Measurements from ENCODE around the gene AUTS2.
"Not testable (repeated sequence)": the region's sequence is repeated elsewhere in the genome, so short reads cannot be mapped to it uniquely, and the experiment has no call there.

The AUTS2 gene

DNA sequence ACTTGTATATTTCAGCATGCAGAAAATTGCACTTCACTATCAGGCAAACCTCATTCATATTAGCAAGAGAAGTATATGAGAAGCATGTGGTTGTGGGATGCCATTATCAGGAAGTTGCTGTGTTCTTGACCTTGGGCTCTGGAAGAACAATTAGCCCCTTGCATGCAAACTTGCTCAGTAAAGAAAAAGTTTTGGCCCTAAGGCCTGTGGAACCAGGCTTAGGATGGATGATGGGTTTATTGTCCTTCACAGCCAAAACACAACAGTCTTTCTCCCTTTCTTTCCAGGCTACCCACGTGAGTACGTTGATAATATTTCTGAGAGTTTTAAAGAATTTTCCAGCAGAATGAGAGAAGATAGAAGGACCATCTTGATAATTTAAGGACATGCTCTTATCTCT, 166.4 kb downstream of the AUTS2 start:
- in situ Hi-C loops (cut with MboI; ENCODE audit: low pct_unique_long_range_greater_than_20kb, low sequenced_read_pairs), result no loop called here
- DNase-seq, result no peak

DNA sequence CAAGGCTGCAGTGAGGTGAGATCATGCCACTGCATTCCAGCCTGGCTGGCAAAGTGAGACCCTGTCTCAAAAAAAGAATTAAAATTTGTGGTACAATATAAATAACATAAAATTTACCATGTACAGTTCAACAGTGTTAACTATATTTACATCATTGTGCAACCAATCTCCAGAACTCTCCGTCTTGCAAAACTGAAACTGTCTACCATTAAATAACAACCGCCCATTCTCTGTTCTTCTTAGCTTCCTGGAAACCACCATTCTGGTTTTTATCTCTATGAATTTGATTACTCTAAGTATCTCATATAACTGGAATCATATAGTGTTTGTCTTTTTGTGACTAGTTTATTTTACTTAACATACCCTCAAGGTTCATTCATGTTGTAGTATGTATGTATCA, 167.6 kb downstream of the AUTS2 start:
- in situ Hi-C loops (cut with MboI; ENCODE audit: low pct_unique_long_range_greater_than_20kb, low sequenced_read_pairs), result no loop called here
- no peak for DNase-seq

DNA sequence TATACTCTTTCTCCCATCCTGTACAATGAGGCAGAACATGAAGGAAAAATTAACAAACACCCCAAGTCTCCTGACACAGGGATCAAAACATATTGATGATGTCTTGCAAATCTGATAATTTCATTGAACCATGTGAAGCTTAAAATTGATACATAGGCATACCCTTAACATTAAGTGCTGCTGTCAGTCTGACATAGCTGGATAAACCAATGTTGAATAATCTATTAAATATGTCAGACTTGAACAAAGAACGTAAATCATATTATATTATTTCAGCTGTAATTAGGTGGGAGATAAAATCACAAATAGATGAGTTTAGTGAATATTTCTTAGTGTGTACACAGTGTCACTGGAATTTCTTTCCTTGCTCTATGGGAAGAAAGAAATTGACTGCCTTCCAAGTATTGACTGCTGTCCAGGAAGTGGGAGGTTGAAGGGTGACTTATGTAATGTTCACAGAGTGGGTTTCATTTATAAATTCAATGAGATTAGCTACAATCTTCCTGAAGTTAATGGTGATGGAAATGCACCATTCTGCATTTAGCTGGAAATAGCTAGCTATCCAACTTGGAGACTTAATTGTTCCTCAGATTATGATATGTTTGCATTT, 170.8 kb downstream of the AUTS2 start:
- in situ Hi-C loops (cut with MboI; ENCODE audit: low pct_unique_long_range_greater_than_20kb, low sequenced_read_pairs), result no loop called here
- no peak for DNase-seq

DNA sequence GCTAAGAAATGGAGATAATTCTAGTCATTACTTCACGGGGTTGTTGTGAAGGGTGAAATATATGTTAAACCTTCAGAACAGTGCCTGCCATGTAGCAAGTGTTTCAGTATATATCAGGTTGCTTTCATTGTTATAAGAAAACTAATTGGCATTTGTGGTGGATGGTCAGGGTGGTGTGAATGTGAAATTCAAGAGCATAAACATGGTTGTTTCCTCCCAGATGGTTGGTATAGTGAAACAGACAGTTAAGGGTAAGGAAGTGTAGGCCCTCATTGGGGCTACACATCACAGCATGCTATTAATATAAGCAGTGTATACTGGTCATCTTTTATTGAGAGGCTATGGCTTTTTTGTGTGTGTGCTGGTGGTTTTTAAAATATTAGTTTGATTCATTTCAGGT, 171.6 kb downstream of the AUTS2 start:
- in situ Hi-C loops (cut with MboI; ENCODE audit: low pct_unique_long_range_greater_than_20kb, low sequenced_read_pairs), result no loop called here
- no peak for DNase-seq

DNA sequence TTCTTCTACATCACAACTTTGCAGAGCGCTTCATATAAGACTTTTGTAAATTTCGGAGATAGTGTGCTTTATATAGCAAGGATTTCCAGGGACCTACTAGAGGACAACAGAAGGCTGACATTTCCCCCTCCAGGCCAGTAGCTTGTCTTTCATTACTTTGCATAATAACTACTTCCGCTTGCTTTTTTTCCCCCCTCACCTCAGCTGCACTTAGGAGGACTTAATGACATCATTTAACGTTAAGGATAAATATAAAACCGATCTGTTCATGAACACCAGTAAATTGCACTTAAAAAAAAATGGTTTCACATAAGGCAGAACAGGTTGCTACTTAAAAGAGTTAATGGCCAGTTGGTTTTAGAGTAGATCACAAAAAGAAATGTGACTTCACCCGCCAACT, 172.3 kb downstream of the AUTS2 start:
- in situ Hi-C loops (cut with MboI; ENCODE audit: low pct_unique_long_range_greater_than_20kb, low sequenced_read_pairs), result no loop called here
- no peak for DNase-seq

DNA sequence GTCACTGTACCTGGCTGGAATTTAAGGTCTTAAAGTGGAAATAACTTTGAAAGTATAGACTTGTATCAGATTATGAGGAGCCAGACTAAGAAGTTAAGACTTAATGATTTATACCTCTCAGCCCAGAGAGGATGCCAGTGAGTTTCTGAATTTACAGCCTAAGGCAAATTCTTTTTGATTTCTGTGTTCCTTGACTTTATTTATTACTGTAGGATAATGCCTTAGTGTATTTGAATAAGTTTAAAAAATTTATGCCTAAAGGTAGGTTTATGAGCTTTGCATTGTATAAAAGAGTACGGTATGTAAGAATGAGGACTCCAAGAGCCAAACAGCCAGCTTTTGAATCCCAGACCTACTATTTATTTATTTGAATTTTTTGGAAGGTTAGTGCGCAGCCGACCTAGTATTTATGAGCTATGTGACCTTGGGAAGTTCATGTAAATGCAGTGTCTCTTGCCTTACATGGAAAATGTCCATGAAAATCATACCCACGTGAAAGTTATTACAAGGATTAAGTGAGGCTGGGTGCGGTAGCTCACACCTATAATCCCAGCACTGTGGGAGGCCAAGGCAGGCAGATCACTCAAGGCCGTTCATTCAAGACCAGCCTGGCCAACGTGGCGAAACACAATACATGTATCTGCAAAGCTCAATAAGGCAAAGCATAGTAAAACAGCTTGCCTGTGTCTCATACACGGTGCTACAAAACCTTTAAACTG, 174.6 kb downstream of the AUTS2 start:
- in situ Hi-C loops (cut with MboI; ENCODE audit: low pct_unique_long_range_greater_than_20kb, low sequenced_read_pairs), result no loop called here
- DNase-seq, result no peak

DNA sequence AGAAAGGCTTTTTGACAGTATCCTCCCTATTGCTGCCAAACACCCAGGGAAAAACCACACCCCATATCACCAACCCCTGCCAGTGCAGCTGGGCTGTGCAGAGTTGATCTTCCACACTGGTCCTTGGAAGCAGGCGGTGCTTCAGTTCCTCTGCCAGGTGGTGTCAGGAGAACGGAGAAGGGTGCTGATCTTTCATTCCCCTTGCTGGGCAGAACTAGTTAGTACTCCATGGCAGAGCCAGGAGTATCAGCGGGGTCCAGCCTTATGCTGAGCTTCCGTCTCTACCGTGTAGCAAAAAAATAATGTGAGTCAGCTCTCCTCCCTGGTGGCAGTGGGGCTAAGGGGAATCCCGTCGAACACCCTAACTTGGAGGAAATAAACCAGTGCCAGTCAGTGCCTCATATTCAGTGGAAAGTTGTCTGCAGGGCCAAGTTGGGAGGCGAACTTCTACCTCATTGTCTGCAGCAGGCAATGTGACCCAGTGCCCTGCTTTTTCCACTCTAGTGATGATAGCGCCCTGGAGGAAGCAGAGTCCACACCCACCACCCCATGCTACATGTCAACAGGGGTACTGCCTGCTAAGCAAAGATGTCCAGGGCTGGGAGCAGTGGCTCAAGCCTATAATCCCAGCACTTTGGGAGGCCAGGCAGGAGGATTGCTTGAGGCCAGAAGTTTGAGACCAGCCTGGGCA, 175.4 kb downstream of the AUTS2 start:
- in situ Hi-C loops (cut with MboI; ENCODE audit: low pct_unique_long_range_greater_than_20kb, low sequenced_read_pairs), result no loop called here

DNA sequence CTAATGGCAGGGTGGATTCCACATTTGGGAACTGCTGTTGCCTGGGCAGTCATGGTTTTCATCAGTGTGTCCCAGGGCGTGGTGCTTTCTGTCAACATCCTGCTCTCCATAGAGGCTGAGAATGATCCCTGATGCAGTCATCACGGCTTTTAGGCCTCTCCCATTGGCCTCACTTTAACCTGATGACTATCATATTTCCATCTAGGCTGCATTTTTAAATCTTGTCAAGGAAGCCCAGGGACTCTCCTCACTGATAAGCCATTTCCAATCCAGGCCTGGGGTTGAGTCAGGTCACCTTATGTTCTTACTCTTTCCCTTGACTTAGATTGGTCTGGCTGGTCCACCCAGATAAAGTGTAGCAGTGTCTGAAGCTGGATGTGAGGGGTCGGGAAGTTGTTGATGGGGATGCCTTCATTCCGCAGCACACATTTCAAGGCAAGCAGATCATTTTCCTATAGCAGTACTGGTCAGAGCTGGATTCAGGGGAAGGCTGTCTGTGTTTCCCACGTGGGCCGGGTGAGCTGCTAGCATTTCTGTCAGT, 177.0 kb downstream of the AUTS2 start:
- in situ Hi-C loops (cut with MboI; ENCODE audit: low pct_unique_long_range_greater_than_20kb, low sequenced_read_pairs), result no loop called here
- no peak for DNase-seq

More for the DNA sequence above, 175.4 kb downstream of the AUTS2 start:
- DNase-seq, result no peak

DNA sequence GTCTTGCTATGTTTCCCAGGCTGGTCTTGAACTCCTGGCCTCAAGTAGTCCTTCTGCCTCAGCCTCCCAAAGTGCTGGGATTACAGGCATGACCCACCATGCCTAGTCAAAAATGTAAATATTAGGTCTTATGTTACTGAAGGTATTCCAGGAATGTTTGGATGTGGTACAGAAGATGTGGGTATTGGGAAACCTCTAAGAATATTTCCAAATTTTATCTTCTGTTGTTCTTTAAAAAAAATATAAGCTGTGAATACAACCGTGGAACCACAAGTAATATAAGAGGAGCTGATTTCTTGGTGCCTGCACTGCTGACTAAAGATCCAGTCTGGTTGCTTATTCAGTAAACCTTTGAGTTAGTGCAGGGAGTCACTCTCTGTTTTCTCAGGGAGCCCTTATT, 178.3 kb downstream of the AUTS2 start:
- no peak for DNase-seq
- in situ Hi-C loops (cut with MboI; ENCODE audit: low pct_unique_long_range_greater_than_20kb, low sequenced_read_pairs), result no loop called here

DNA sequence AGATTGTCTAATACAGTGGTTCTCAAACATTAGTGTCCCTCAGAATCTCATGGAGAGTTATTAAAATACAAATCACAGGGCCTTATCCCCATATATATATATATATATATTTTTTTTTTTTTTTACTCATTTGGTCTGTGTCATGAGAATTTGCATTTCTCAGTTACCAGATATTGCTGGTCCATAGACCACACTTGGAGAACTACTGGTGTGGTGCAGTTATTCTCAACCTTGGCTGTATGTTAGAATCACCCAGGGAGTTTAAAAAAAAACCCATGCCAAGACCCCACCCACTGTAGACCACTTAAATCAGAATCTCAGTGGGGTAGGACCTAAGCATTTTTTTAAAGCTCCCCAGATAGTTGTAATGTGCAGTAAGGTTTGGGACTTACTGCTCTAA, 179.9 kb downstream of the AUTS2 start:
- no peak for DNase-seq
- in situ Hi-C loops (cut with MboI; ENCODE audit: low pct_unique_long_range_greater_than_20kb, low sequenced_read_pairs), result no loop called here

DNA sequence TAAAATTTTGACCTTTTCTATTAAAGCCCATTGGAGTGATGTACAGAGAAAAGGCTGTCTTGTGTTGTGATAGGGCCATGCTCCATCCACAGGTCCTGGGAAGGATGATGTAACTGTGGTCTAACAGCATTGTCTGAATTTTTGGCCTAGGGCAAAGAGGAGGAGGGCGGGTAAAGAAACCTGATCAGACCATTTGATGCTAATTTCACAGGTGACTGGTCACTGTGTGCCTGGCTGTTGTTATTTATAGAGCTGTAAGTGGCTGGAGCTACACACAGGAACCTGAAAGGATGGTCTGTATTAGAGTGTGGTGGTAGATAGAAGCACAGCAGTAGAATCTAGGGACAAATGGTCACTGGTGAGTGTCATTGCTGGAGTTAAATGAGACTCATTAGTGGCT, 182.1 kb downstream of the AUTS2 start:
- in situ Hi-C loops (cut with MboI; ENCODE audit: low pct_unique_long_range_greater_than_20kb, low sequenced_read_pairs), result no loop called here

DNA sequence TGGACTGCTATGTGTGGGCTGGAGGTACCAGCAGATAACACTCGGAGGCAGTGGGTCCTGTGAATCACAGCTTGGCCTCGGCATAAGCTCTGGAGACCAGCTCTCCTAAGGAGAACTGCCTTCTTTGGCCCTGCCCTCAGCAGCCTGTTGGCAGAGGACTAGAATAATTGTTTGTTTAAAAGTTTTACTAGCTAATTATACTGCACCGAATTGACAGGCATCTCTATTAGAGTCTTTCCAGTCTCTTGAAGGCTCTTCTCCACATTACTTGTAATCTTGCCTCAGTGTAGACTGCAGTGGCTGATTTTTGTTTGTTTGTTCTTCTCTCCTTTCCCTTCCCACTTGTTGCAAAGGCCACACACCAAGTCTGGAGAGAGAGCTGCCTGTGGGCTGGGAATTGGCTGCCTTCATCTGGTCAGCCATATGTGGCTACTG, 183.2 kb downstream of the AUTS2 start:
- DNase-seq, result no peak
- in situ Hi-C loops (cut with MboI; ENCODE audit: low pct_unique_long_range_greater_than_20kb, low sequenced_read_pairs), result no loop called here

More for the DNA sequence above, 182.1 kb downstream of the AUTS2 start:
- no peak for DNase-seq

DNA sequence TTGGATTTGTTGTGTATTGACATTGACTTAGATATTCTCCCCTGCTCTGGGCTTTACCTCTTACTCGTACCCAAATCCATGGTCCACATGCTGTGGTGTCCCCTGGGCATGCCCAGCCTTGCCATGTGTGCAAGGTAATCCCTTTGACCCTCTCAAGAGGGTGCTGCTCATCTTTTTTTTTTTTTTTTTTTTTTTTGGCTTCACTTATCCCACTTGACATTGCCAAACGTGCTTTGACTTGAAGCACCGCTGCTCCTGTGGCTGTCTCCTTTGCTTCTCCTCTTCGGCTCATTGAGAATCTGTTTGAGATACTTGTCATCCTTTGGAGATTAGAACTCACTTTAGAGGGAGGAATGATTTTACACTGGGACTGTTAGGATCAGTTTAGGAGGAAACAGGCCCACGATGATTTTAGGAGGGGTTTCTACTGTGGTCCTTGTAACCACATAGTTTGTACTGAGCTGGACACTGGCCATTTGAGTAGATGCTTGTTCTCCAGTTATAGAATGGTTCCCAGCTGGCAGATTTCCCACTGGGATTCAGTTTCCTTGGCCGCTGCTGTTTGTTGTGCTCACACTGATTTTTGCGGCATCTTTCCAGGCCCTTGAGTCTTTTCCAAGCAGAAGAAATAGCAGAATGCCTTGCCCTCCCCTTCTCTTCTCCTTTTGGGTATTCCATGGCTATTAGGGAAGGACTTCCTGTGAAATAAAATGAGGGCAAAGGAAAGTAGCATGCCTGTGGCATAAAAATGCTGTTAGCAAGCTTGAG, 184.8 kb downstream of the AUTS2 start:
- DNase-seq, result no peak
- in situ Hi-C loops (cut with MboI; ENCODE audit: low pct_unique_long_range_greater_than_20kb, low sequenced_read_pairs), result no loop called here

DNA sequence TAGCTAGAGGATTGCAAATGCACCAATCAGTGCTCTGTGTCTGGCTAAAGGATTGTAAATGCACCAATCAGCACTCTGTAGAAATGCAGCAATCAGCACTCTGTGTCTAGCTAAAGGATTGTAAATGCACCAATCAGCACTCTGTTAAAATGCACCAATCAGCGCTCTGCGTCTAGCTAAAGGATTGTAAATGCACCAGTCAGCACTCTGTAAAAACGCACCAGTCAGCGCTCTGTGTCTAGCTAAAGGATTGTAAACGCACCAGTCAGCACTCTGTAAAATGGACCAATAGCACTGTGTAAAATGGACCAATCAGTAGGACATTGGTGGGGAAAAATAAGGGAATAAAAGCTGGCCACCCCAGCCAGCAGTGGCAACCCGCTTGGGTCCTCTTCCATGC, 187.9 kb downstream of the AUTS2 start:
- in situ Hi-C loops (cut with MboI; ENCODE audit: low pct_unique_long_range_greater_than_20kb, low sequenced_read_pairs), result not testable (repeated sequence)

DNA sequence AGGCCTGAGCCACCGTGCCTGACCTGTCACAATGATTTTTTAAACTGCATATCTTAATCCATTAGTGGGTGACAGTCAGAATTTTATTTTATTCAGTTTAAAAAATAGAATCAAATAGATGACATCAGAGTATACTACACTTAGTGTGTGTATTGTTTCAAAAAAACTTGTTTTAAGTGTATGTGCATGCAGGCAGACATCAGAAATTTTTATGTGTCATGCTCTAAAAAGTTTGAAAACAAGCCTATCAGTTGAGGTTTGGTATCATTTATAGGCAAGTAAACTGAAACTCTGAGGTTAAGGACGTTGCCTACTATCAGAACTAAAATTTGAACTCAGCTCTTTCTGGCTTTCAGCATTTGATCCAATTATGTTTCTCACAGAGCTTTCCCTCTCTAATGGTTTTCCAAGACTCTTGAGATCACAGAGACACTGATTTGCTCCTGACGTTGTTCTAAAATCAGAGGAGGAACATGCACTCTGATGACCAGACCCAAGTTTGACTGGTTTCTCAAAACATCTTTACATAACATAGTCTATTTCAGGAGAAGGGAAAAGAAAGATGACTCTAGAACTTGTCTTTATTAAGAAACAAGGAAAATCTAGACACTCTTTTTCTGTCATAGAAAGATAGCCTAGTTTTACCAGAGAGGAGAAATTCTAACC, 188.6 kb downstream of the AUTS2 start:
- in situ Hi-C loops (cut with MboI; ENCODE audit: low pct_unique_long_range_greater_than_20kb, low sequenced_read_pairs), result no loop called here
- DNase-seq, result no peak

More for the DNA sequence above, 187.9 kb downstream of the AUTS2 start:
- DNase-seq, result not testable (repeated sequence)

DNA sequence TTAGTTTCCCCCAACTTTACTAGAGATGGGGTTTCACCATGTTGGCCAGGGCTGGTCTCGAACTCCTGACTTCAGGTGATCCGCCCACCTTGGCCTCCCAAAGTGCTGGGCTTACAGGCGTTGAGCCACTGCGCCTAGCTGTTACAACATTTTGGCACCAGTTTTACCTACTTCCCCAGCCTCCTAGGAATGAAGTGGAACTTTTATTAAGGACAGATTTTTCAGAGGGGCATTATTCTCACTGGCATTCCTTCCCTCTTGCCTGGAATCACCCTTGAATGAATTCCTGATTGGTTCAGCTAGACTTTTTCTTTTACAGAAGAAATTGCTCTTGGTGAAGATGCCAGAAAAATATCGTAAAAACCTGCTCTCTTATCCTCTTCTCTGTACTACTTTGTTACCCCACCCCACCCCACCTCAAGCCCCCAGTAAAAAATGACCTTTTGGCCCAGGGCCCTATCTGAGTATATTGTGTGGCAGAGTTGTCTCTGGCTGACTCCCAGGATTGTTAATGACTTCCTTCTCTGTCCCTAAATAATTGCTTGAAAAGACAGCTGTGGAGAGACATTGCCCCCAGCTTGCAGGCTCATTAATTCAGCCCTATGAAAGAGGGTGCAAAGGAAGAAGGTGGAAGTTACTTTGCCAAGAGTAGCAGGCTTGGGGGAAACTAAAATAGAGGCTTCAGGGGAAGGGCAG, 189.6 kb downstream of the AUTS2 start:
- in situ Hi-C loops (cut with MboI; ENCODE audit: low pct_unique_long_range_greater_than_20kb, low sequenced_read_pairs), result no loop called here
- DNase-seq, result no peak

DNA sequence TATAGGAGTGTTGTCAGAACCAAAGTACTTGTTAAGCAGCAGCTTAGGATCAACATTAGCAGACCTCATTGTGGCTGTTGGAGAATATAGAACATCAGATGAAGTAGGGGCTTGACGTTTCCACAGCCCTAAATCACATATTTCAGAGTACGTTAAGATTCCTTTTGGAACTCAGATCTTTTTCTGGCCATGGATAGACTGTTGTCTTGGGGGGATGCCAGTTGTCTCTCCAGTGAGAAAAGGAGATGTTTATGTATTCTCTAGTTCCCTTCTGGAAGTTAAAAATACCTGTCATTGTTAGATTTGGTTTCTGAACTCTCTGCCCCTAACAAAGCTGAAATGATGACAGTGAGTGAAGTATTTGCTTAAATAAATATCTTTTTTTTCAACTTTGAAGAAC, 191.3 kb downstream of the AUTS2 start:
- no peak for DNase-seq
- in situ Hi-C loops (cut with MboI; ENCODE audit: low pct_unique_long_range_greater_than_20kb, low sequenced_read_pairs), result no loop called here

DNA sequence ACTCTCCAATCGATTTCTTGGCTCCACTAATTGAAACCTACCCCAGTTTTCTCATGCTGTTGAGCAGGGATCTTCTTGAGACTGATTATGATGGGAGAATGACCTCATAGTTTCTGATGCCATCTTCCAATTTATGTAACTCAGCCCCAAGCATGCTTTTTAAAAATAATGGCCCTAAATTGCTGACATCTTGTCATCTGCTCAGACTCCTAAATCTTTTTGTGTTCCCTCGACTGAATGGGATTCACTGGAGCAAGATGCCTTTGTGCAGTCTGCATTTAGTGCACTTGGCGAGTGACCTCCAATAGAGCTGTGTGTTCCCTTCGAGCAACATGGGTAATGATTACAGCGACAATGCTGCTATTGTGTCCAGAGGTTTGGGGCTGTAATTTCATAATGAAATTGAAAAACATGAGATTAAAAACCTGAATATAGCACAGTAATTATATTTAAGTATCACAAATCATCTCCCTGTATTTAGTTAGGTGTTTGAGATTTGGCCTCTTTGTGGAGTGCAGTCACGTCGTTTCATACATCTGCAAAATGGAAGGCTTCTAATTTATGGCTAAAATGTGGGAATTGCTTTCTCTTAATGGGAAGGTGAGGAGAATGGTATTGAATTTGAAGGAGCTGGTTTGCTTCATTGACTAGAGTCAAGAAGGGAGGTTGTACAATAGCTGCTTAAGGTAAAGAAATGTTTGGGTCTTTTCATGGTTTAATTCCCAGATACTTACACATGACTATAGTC, 192.9 kb downstream of the AUTS2 start:
- in situ Hi-C loops (cut with MboI; ENCODE audit: low pct_unique_long_range_greater_than_20kb, low sequenced_read_pairs), result no loop called here
- no peak for DNase-seq

Data from KBM-7 (cell line).